Mucosa of gallbladder (tissue), 1 donor: ENCODE results near the gene ITFG1. TPM values are rescaled to one million over a fixed set of nuclear protein-coding genes. Genes with fewer than 3 reads are reported as not detected.
A peak's percentile ranks its signal among the peaks of the same experiment; 100 is the strongest.

Experiments
- DNase-seq: peaks from one replicate; pipeline ENCODE4 v3.0.0-alpha.2; 2020; ENCODE audit warnings: low spot score
- total RNA-seq: library from RNA; stranded (reverse); gene quantifications from one replicate; pipeline ENCODE4 v1.2.1, GENCODE V29; 2021
- donor health status: DM: no; HTN: no; CAD: no.

ITFG1 gene
- 68.7 TPM for total RNA-seq

DNA sequence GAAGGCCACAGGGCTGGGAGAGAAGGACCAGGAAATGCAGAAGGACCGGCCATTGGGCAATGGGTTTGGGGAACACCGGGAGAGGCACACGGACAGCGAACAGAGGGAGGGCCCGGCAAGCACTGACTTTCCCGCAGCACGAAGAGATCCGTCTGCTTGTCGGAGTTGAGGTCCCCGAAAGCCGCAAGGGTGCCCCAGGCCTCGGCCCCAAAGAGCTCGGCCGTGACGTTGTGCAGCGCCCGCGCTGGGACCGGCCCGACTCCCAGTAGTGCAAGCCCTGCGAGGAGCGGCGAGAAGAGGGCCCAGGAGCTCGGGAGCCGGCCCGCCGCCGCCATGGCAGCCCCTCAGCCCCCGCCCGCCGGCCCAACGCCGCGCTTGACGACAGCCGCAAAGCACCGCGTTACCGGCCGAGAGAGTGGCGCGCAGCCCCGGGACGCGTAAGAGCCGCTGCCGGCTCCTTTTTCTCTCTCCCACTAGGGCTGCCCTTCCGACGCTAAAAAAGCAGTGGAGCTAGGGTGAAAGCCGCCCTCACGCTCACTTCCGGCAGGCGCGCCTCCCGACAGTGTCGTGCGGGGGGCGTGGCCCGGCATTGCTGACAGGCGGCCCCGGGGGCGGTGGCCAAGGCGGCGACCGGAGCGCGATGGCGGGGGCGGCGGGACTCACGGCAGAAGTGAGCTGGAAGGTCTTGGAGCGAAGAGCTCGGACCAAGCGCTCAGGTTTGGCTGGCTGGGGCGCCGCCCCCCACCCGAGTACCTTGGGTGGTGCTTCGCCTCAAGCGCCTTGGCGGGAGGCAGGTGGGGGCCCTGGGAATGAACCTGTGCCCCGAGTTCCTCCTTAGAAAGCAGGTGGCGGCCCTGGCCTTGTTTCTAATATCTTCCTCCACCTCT is at the start of gene ITFG1, which contains the start of gene PHKB:
Gene ITFG1, minus strand, starts transcription at position 353 of the 887 bp plus-strand sequence. Its CDS starts 18 bp downstream, at position 335.
Gene PHKB, plus strand, starts transcription at position 621 of the 887 bp plus-strand sequence. Its CDS starts 20 bp downstream, at position 641.
- DNase-seq: peak; percentile 92

DNA sequence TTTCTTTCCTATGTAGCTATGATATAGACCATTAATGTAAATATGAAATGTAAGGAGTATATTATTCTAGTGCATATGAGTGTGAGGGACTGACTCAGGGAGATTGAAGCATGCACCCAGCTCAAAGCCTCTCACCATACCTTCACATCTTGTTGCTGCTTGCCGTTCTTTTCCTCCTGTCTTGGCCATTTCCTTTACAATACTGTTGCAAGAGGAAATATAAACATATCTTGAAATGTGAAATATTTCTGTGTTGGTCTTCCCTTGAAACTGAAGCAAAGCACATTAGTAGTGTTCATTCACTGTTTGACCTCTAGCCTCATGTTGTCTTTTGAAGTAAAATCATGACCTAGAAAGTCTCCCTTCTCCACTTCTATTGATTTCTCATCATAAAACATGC is 46.8 kb upstream of the ITFG1 start:
- no peak for DNase-seq

DNA sequence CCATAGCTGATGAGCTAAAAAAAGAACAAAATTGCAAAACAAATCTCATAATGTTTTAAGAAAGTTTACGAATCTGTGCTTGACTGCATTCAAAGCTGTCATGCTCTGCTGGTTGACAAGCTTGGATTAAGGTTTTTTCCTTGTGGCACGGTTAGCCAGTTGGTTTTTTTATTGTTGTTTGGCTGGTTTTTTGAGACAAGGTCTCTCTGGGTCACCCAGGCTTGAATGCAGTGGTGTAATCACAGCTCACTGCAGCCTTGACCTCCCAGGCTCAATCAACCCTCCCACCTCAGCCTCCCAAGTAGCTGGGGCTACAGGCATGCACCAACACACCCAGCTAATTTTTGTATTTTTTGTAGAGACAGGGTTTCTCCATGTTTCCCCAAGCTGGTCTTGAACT is 45.9 kb upstream of the ITFG1 start:
- DNase-seq: no peak

DNA sequence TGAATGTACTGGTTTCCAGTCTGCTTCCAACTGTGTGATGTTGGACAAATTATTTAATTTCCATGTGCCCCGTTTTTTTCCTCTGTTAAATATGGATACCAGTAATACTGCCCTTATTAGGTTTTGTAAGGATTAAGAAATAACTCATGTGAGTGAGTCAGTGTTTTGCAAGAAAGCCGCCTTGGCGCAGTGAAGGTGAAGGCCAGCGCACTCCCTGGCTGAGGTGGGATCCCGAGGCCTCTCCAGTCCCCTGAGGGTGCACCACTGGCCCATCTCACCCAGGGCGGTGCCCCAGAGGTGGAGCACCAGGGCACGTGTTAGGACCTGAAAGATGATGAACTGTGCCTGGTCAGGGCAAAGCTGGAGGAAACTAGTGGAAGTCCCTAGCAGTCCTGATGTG is 43.7 kb upstream of the ITFG1 start:
- no peak for DNase-seq

DNA sequence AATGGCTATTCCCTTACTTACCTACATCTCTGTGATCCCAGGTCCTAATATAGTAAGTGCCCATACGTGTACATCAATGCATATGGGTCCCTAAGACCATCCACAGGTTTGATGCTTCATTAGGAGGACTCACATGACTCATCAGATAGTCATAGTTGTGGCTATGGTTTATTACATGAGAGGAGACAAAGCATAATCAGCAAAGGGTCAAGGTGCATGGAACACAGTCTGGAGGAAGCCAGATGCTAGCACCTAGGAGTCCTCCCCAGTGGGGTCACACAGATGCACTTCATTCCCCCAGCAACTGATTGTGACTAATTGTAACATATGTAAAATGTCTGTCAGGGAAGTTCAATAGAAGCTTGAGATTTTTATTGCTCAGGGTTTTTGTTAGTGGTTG is 43.1 kb upstream of the ITFG1 start:
- no peak for DNase-seq

DNA sequence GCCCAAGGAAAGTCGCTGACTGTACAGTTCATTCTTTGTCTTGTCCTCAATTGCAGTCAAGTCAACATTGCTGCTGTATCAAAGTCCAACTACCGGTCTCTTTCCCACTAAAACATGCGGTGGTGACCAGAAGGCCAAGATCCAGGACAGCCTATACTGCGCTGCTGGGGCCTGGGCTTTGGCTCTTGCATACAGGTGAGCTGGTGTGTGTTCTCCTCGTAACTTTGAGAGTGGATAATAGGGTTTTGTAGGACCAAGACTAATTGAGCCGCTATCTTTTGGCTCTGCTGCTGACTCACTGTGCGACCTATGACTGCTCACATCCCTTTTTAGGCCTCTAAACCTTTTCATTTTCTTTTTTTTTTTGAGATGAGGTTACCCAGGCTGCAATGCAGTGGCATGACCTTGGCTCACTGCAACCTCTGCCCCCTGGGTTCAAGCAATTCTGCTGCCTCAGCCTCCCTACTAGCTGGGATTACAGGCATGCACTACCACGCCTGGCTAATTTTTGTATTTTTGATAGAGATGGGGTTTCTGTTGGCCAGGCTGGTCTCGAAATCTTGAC is 38.9 kb upstream of the ITFG1 start:
- DNase-seq: no peak

DNA sequence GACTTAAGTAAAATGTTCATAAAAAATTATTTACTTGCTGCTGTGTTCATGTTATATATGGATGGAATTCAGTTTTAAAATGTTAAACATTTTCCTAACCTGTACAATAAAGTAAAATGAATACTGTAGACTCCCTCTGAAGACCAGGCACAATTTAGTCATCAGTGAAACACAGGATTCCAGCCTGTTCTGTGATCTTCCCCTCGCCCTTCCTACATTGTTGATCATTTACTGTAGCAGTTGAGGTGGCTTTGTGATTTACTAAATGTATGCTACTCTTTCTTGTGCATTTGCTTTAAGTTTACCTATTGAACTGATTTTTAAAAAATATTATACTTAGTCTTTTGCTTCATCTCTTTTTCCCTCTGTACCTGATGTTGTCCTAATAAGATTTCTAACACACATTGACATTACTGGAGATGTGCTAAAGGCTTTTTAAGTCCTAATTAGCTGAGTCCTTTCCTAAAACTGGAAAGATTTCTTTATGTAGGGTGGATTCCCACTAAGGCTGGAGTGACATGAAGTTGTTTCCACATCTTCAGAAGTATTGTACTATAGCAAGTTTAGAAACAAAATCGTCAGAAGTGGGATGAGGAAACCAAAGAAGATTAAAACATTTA is 38.3 kb upstream of the ITFG1 start:
- no peak for DNase-seq

DNA sequence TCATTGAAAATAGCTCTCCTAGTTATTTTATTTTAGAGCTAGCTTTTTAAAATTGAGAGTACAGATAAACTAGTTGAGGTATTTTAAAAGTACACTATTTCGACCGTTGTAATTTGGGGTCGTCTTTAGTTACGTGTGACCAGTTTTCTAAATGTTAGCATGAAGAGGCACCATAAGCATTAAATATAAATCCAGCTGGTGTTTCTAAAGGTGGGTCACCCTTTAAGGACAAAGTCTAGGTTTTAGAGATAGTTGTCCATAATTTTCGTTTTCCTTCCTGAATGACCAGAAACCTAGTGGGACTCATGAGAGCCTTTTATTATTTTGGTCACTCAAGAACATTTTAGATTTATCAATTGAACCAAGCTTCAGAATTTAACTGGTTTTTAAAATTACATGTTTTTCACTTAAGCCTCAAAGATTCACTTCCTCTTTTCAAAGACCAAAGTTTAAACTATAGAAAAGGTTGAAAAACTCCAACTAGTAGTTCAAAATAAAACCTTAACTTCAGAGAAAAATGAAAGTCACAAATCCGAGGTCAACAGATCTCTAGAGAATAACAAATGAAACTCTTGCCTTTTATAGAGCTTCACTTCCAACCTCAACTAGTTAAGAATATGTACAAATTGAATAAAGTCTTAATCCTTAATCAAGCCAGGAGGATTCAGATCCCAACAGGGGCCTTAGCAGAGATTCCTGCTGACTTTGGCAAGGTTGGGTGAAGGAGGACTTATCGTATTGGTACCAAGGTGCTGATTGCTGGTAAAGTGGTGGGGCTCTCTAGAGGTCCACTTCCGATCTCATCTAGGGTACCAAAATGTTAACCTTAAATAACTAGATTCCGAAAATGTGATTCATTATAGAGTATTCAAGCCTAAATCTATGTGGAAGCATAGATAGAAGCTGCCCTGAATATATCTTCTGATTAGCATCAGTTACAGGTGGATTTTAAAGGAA is 32.8 kb upstream of the ITFG1 start:
- no peak for DNase-seq

DNA sequence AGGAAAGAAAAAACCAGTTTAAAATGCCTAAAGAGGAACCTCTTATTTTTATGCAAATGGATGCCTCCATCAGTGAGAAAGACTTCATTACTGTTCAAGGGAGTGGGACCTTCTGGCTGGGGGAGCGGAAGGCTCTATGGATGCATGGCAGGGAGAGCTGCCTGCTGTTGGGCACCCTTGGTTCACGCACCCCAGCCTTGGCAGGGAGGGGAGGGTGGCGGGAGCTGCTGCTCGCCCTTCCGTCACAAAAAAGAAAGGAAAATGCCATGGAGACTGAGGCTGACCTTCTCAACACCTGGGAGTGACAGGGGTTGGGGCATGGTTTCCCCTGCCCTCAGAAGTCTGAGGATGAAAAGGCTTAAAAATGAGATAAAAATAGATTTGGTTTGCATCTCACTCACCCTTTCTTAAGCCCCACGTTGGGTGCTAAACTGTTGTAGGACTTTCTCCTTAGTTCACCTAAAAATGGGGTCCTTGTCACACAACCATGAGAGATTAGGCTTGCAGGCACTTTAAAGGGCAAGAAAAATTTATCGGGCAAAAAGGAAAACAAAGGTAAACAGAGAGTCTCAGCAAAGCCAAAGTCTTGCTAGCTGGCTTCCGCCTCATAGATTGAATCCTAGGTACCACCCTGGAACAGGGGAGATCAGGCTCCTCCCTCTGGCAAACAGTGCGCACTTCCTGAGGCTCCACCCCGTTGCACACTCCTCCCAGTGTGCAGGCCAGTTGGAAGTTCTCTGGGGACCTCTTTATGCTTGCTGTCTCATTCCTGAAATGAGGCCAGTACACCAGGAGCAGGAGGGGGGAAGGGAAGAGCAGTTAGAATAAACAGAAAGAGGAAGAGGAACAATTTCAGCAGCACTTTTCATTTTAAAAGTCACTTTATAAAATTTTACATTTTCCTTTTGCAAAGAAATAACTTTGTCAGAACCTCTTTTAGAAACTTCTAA is 31.8 kb upstream of the ITFG1 start:
- peak; percentile 67 for DNase-seq

DNA sequence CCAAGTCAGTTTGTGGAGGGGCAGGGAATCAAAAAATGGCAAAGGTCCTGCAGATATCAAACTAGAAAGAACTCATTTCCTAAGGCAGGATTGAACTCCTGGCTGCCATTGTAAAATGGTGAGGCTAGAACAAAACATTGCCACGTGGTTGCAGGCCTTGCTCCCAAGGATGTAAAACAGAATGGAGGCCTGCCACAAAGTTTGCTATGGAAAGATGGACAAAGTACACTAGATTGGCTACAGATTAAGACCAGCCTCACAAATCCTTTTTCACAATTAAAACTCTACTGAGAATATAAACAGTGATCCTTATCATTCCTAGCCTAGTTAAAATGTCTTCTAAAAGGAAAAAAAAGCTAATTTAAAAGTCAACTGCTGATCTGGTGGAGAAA is 31.2 kb upstream of the ITFG1 start:
- DNase-seq: no peak

DNA sequence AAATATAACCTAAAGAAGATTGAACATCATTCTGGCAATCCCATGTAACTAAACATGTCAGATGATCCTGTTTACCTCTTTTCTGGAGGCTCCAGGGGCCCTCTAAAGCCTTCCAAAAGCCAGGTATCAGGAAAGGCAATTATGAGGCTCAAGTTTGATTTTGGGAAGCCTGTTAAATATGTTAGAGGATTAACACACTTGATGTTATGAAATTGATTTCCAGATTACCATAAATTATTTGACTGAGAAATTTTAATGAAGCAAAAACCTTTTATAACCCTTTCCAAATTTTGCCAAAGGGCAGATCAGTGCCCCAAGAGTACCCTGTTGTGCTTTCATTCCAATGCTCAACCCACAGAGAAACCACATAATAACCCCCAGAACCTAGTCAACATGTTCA is 29.6 kb upstream of the ITFG1 start:
- no peak for DNase-seq

DNA sequence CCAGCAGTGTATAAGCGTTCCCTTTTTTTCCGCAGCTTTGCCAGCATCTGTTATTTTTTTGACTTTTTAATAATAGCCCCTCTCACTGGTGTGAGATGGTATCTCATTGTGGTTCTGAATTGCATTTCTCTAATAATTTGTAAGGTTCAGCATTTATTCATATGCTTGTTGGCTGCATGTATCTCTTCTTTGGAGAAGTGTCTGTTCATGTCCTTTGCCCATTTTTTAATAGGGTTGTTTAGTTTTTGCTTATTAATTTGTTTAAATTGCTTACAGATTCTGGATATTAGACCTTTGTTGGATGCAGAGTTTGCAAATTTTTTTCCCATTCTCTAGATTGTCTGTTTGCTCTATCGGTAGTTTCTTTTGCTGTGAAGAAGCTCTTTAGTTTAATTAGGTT is 27.2 kb upstream of the ITFG1 start:
- no peak for DNase-seq

DNA sequence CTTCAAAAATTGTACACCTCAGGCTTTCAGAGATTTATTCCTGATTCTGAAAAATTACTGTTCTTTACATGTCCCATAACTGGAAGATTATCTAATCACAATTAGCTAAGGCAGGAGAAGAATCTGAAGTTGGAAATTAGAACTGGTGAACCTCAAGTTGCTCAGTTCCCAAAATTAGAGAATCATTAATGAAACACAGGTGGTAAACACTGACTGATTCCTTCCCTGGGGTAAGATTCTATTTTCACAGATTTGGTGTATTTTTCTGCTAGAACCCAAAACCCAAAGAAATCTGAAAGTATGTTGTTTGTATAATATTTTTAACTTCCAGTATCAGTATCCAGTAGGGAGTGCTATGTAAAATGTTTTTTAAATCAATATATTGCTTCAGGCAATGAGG is 26.0 kb upstream of the ITFG1 start:
- DNase-seq: no peak

DNA sequence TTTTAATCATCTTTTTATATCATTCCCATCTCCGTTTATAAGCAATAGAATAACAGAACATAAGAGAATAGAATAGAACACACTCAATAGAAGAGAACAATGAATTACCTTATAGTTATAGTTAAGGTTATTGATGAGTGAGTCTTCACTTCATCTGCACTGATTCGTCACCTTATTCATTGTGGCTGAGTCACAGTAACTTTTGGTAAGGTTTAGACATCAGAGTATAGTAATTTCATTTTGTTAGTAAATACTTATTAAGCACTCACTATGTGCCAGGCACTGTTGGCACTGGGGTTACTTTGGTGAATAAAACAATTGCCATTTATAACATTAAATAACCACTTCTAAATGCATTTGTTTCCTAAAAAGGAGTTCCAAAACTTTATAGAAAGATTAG is 22.8 kb upstream of the ITFG1 start:
- DNase-seq: no peak

DNA sequence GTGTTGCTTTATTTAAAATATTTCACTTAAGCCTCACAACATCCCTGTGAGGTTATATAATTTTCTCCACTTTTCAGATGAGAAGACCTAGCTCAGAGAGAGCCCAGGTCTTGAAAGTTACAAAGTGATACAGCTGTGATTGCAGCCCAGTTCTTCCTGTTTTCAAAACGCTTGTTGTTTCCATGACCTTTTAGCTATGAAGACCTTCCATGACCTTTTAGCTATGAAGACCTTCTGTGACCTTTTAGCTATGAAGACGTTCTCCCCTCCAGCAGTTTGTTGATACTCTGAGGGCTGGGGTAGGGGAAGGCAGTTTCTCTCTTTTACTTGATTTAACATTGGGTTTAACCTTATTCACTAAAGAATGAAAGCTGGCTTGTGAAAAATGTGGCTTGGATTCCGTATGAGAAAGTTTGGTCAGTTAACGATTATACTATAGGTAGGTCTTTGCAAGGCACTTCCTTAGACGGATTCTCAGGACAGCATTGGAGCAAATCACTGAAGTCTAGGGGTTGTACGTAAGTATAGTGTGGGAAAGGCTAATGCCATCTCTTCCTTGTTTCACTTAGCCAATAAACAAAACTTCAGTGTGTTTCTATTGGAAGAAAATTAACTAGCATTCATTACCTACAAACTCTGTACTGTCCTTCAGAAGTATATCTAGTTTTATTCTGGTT is 21.0 kb upstream of the ITFG1 start:
- DNase-seq: no peak

DNA sequence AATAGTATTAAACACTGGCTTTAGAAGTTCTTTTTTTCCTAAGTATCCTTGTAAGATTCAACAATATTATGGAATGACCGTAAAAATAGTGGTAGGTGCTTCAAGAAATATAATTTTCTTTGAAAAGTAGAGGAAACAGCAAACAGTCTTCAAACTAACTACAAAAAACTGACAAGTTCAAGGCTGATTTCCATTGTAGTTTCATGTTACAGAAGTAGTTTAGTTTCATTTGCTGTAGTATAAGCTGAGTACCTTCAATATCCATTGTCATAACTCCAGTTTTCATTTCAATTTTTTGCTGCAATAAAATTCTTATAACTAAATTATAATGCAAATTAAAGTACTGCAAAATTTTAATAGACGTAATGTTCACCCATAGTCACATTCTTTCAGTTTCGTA is 19.5 kb upstream of the ITFG1 start:
- DNase-seq: no peak

DNA sequence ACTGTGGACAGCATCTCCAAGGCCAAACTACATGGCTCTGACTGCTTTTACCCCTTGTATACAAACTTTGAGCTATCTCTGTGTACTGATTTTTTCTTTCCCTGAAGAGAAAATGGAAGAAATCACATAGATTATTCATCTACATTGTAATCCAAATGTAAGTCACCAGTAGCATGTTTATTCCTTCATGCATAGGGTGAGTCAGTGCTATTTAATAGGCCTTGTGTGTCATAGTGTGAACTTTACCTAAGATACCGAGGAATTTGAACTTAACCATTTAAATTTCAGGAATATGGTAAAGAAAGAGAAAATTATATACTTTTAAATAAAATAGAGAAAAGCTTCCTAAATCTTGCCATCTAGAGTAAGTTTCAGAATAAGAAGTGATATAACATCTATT is 16.8 kb upstream of the ITFG1 start:
- DNase-seq: no peak

DNA sequence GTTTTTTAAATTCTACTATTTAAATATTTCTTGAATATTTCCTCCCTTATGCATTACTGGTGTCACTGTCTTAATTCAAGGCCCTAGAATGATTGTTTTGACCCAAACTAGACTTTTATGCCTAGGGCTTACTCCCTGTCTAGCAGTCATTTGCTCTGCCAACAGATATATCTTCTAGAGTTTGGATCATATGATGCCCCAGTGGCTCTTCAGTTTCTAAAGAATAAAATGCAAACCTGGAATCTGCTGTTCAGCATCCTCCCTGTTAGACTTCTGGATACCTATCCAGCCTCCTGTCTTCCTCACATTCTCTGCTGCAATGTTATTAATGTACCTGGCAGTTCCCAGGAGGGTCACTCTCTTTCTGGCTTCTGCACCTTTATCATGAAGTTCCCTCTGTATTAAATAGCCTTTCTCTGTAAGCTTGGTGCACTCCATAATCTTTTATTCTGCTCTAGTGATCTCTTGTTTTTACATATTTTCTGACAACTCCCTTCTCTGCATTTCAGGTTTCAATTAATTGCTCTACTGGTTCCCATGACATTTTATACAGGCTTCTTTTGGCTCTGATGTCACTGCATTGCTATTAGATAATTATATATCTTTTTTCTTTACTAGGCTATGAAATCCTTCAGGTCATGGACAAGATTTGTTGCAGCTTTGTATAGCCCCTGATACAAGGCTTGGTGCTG is 15.9 kb upstream of the ITFG1 start:
- no peak for DNase-seq

DNA sequence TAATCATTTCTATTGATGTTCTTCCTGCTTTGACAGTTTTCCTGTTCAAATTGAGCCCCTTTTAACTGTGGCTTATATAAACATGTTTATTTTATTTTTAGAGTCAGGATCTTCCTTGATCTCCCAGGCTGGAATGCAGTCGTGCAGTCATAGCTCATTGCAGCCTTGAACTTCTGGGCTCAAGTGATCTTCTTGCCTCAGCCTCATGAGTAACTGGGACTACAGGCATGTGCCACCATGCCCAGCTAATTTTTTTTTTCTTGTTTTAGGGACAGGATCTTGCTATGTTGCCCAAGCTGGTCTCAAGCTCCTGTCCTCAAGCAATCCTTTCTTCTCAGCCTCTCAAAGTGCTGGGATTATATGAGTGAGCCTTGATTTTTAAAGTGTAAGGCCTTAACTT is 14.9 kb upstream of the ITFG1 start:
- no peak for DNase-seq
